Measurements from ENCODE around the gene PPP1R13L. TPM values are rescaled to one million over a fixed set of nuclear protein-coding genes. Genes with fewer than 3 reads are reported as not detected.

The PPP1R13L gene, protein sequence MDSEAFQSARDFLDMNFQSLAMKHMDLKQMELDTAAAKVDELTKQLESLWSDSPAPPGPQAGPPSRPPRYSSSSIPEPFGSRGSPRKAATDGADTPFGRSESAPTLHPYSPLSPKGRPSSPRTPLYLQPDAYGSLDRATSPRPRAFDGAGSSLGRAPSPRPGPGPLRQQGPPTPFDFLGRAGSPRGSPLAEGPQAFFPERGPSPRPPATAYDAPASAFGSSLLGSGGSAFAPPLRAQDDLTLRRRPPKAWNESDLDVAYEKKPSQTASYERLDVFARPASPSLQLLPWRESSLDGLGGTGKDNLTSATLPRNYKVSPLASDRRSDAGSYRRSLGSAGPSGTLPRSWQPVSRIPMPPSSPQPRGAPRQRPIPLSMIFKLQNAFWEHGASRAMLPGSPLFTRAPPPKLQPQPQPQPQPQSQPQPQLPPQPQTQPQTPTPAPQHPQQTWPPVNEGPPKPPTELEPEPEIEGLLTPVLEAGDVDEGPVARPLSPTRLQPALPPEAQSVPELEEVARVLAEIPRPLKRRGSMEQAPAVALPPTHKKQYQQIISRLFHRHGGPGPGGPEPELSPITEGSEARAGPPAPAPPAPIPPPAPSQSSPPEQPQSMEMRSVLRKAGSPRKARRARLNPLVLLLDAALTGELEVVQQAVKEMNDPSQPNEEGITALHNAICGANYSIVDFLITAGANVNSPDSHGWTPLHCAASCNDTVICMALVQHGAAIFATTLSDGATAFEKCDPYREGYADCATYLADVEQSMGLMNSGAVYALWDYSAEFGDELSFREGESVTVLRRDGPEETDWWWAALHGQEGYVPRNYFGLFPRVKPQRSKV
- total RNA-seq (2014; rRNA removed; shearing (Covaris generic)) (5.3 and 7.8 TPM in 2 replicates), total RNA-seq (2022) (15.5 and 17.4 TPM in 2 replicates), Bru-seq, nascent RNA (percentile 39 among the genes with signal in this experiment), BruChase-seq, experiment 1, labeled RNA remaining after a 6-hour chase (percentile 44 among the genes with signal in this experiment), BruChase-seq, experiment 2, labeled RNA remaining after a 2-hour chase (percentile 45 among the genes with signal in this experiment)
- long read RNA-seq, partial matches to known transcripts, result 3 of 4 reads
- long read RNA-seq, other reads (novel, unspliced or antisense), result 0 of 4 reads

DNA sequence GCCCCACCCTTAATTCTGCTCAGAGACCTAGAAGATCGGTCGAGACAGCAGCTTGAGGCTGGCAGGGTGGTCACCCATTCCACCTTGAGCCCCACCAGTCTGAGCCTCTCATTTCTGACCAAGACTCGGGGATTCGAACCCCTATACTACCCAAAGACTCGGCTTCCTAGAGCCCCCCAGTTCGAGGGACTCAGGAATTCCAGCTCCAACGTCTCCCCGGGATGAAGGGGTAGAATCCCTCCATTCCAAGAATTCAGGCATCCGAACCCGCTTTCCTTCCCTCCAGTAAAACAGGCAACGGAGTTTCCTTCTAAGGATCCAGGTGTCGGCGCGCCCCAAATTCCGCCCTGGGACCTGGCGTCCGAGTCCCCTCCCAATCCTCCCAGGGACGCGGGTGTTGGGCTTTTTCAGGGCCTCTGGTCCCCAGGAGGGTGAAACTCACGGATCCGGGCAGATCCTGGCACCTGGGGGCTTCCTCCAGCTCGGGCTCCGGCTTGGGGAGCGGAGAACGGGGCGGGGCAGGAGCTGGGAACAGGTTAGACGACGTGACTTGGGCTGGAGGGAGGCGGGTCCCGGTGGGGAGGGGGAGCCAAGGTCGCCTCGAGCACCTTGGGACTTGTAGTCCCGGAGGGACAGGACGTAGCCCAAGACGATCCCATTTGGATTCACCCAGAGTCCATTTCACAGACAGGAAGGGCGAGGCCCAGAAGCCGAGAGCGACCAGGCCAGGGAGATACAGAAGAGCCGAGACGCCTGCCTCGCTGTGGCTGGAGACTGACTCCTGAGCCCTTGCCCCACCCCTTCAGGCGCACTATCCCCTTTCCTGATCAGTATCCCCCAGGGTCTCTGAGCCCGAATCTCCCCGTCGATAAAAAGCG lies at the start of gene PPP1R13L:
PPP1R13L (minus strand) TSS at position 513 of the 878 bp plus-strand sequence. CDS start 6,751 bp downstream, outside the sequence.
- intact Hi-C loops (cut with micrococcal nuclease; ENCODE audit: unreplicated experiment), result loop anchor here (5.0 kb wide), 1 partner anchor 402 kb away; the partner anchor contains the start of gene RELB
- POLR2A ChIA-PET, result interaction anchor here (0.6 to 0.9 kb wide), 2 partner anchors 159 to 458 kb away, joined by 3 read pairs; partner anchors contain the start of gene SYMPK
- CTCF ChIA-PET (ENCODE audit: unreplicated experiment), result no interaction called here
- DNase-seq (ENCODE audit: low spot score), result peak; percentile 26
- BruUV-seq (replicated peaks), result no TSS peak
- TF ChIP-seq, protein P1, sequence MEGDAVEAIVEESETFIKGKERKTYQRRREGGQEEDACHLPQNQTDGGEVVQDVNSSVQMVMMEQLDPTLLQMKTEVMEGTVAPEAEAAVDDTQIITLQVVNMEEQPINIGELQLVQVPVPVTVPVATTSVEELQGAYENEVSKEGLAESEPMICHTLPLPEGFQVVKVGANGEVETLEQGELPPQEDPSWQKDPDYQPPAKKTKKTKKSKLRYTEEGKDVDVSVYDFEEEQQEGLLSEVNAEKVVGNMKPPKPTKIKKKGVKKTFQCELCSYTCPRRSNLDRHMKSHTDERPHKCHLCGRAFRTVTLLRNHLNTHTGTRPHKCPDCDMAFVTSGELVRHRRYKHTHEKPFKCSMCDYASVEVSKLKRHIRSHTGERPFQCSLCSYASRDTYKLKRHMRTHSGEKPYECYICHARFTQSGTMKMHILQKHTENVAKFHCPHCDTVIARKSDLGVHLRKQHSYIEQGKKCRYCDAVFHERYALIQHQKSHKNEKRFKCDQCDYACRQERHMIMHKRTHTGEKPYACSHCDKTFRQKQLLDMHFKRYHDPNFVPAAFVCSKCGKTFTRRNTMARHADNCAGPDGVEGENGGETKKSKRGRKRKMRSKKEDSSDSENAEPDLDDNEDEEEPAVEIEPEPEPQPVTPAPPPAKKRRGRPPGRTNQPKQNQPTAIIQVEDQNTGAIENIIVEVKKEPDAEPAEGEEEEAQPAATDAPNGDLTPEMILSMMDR (conservative IDR thresholded peaks at IDR 0.05; ENCODE audit: low read length), result no peak
- no peak for TF ChIP-seq EZH2phosphoT487 (IDR thresholded peaks at IDR 0.05; ENCODE audit: borderline replicate concordance, low read depth, low read length)
- H2AFZ ChIP-seq (ENCODE audit: low read length), result peak within 1 kb of the TSS; percentile 73; the same call in 1 of the 2 replicates
- H3K4me1 ChIP-seq (ENCODE audit: insufficient read depth, low read length, poor library complexity, severe bottlenecking), result peaks cover 38% of the 10 kb centered on the region
- H3K27ac ChIP-seq (ENCODE audit: low read depth, low read length, poor library complexity, severe bottlenecking), result peak within 1 kb of the TSS; percentile 69
- peak within 1 kb of the TSS; percentile 89 for H3K4me3 ChIP-seq (ENCODE audit: low read depth, low read length, poor library complexity, severe bottlenecking)
- H3K4me2 ChIP-seq (ENCODE audit: low read length), result peak within 1 kb of the TSS; percentile 92
- peaks cover 10% of the 10 kb centered on the region for H3K79me2 ChIP-seq (ENCODE audit: insufficient read depth, low read depth, low read length)
- no peaks in the 10 kb centered on the region for H3K9me3 ChIP-seq (ENCODE audit: low read length)
- no peaks in the 10 kb centered on the region for H4K20me1 ChIP-seq (ENCODE audit: insufficient read depth, low read length)
- no peaks in the 10 kb centered on the region for H3K9me2 ChIP-seq (ENCODE audit: insufficient read depth, low read length)
- no peaks in the 10 kb centered on the region; the same call in 1 of the 2 replicates for H3K36me3 ChIP-seq (ENCODE audit: insufficient read depth, low read length)

- Histone ChIP-seq H4K20me1 (ENCODE audit: insufficient read depth, low read length) (no peaks in the 10 kb centered on the region), H3K4me1 (ENCODE audit: insufficient read depth, low read length, poor library complexity, severe bottlenecking) (peaks cover 72% of the 10 kb centered on the region), H3K9me2 (ENCODE audit: insufficient read depth, low read length) (no peaks in the 10 kb centered on the region), H3K9me3 (ENCODE audit: low read length) (no peaks in the 10 kb centered on the region), H2AFZ (ENCODE audit: low read length) (peak overlapping the region; percentile 76; the same call in 1 of the 2 replicates), H3K4me2 (ENCODE audit: low read length) (peak overlapping the region; percentile 99), H3K4me3 (ENCODE audit: low read depth, low read length, poor library complexity, severe bottlenecking) (peak overlapping the region; percentile 80), H3K27ac (ENCODE audit: low read depth, low read length, poor library complexity, severe bottlenecking) (peak overlapping the region; percentile 73), H3K36me3 (ENCODE audit: insufficient read depth, low read length) (no peaks in the 10 kb centered on the region), H3K79me2 (ENCODE audit: insufficient read depth, low read depth, low read length) (no peaks in the 10 kb centered on the region)
- ChIA-PET CTCF (ENCODE audit: unreplicated experiment) (no interaction called here), POLR2A (interaction anchor here (0.6 kb wide), 1 partner anchor 25 kb away, joined by 6 read pairs; no protein-coding TSS in a partner anchor)
- TF ChIP-seq, protein P1 (conservative IDR thresholded peaks at IDR 0.05; ENCODE audit: low read length), result 0 out of 2 replicates have a peak, but pooled peaks have one; percentile 18
- no peak for TF ChIP-seq EZH2phosphoT487 (IDR thresholded peaks at IDR 0.05; ENCODE audit: borderline replicate concordance, low read depth, low read length)
- intact Hi-C loops (cut with micrococcal nuclease; ENCODE audit: unreplicated experiment), result loop anchor here (2.0 kb wide), 1 partner anchor 17 kb away; no protein-coding TSS in a partner anchor
- no peak for DNase-seq (ENCODE audit: low spot score)
- no TSS peak for BruUV-seq (replicated peaks)
Measured at GRCh38 chr19:45451850-45452387, 47.0 kb upstream of the PPP1R13L start.

Measured in OCI-LY7 (cell line).